ENCODE data around the gene FBL.

FBL gene

DNA sequence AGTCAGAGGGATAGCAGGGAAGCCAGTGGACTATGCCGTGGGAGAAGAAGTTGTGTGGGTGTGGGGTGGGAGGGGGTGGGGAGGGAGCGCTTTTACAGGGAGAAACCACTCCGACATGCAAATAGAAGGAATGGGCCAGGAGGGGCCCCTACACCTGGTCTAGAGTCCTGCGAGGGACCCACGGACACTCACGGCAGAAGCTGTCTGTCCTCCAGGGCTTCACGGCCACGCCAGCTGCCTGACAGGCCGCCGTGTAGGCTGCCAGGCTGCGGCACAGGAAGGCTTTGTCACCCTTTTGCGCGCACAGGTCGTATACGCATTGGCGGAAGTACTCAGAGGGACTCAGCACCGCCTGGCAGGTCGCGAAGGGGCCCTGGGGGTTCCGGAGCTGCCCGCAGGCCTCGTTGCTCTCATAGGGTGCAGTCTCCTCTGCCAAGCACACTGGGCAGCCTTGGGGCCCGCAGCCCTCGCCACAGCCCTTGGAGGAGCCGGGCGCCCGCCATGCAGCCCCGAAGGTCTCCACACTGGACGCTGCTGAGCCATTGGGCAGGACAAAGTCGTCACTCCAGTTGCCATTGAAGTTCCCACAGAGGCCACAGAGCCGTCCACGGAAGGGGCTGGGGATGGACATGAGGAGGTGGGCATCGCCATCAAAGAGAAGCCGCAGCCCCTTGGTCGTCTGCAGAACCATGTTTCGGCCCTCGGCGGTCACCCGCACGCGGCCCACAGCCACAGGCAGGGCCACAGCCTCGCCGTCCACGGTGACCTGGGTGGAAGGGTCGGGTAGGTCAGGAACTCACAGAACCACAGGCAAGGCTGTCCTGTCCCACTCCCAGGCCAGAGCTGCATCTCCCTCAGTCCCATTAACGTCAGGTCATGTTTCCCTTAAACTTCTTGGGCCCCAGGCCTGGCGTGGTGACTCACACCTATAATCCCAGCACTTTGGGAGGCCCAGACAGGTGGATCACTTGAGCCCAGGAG lies 26.0 kb upstream of the FBL start:
- peaks cover 4% of the 10 kb centered on the region for H3K27me3 ChIP-seq (ENCODE audit: control insufficient read depth, insufficient read depth, low read length)
- no peaks in the 10 kb centered on the region for H3K9me3 ChIP-seq (ENCODE audit: control insufficient read depth, insufficient read depth, low read length)
- no peak overlapping the region for H3K9ac ChIP-seq (ENCODE audit: low read depth, low read length)
- H3K36me3 ChIP-seq (ENCODE audit: control insufficient read depth, insufficient read depth, low read length): no peaks in the 10 kb centered on the region
- peaks cover 3% of the 10 kb centered on the region for H3K4me1 ChIP-seq (ENCODE audit: control insufficient read depth, insufficient read depth, low read length)
- no peak overlapping the region for H3K4me3 ChIP-seq (ENCODE audit: low read depth, low read length)

DNA sequence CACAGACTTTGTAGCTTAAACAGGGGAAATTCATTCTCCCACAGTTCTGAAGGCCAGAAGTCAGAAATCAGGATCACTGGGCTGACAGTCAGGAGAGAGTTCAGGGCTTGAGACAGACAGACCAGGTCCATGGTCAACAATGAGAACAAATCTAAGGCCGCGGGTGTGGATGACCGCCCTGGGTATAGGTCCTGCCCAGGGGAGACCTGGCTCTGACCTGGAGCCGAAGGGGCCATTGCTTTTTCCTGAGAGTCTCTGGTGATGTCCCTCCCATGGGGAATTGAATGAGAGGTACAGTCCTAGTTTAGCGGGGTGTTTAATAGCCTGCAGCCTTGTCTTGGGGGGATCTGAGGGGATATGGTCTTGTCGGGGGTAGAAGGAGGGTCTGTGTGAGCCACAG lies 25.2 kb upstream of the FBL start:
- peaks cover 4% of the 10 kb centered on the region for H3K27me3 ChIP-seq (ENCODE audit: control insufficient read depth, insufficient read depth, low read length)
- H3K36me3 ChIP-seq (ENCODE audit: control insufficient read depth, insufficient read depth, low read length): no peaks in the 10 kb centered on the region
- H3K9me3 ChIP-seq (ENCODE audit: control insufficient read depth, insufficient read depth, low read length): no peaks in the 10 kb centered on the region
- no peak overlapping the region for H3K9ac ChIP-seq (ENCODE audit: low read depth, low read length)
- H3K4me3 ChIP-seq (ENCODE audit: low read depth, low read length): no peak overlapping the region
- peaks cover 3% of the 10 kb centered on the region for H3K4me1 ChIP-seq (ENCODE audit: control insufficient read depth, insufficient read depth, low read length)

DNA sequence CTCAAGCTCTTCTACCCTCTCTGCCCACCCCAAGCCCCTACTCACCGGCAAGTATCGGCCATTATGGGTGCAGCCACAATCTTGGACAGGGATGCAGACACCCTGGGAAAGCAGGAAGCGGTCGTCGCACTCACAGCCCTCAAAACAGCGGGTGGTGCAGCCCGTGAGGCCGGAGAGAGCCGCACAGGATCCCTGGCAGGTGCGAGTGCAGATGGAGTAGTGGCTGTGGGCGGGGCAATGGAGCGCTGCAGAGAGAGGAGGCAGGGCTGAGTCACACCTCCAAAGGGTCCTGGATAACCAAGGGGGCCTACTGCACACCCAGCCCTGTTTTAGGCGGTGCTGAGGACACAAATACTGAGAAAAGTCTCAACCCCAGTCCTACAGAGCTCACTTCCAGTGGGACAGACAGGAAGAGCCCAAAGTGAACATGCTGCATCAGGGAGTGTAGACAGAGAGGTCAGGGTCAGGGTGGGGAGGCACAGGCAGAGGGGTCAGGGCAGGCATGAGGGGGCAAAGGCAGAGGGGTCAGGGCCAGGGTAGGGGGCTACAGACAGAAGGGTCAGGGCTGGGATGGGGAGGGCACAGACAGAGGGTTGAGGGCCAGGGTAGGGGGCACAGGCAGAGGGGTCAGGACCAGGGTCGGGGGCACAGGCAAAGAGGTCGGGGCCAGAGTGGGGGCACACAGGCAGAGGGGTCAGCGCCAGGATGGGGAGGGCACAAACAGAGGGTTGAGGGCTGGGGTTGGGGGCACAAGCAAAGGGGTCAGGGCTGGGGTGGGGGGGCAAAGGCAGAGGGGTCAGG lies 24.2 kb upstream of the FBL start:
- no peak overlapping the region for H3K9ac ChIP-seq (ENCODE audit: low read depth, low read length)
- H3K27me3 ChIP-seq (ENCODE audit: control insufficient read depth, insufficient read depth, low read length): peaks cover 4% of the 10 kb centered on the region
- peak overlapping the region; percentile 32 for H3K4me3 ChIP-seq (ENCODE audit: low read depth, low read length)
- H3K9me3 ChIP-seq (ENCODE audit: control insufficient read depth, insufficient read depth, low read length): no peaks in the 10 kb centered on the region
- no peaks in the 10 kb centered on the region for H3K36me3 ChIP-seq (ENCODE audit: control insufficient read depth, insufficient read depth, low read length)
- peaks cover 3% of the 10 kb centered on the region for H3K4me1 ChIP-seq (ENCODE audit: control insufficient read depth, insufficient read depth, low read length)

DNA sequence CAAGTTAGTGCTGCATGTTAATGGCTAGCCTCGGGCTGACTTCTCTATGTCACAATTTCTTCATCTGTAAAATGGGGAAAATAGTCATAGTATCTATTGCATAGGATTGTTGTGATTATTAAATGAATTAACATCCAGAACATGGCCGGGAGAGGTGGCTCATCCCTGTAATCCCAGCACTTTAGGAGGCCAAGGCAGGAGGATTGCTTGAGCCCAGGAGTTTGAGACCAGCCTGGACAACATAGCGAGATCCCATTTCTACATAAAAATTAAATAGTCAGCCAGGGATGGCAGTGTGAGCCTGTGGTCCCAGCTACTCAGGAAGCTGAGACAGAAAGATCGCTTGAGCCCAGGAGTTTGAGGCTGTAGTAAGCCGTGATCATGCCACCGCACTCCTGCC lies 21.8 kb upstream of the FBL start:
- Histone ChIP-seq H3K4me1 (ENCODE audit: control insufficient read depth, insufficient read depth, low read length) (peaks cover 3% of the 10 kb centered on the region), H3K36me3 (ENCODE audit: control insufficient read depth, insufficient read depth, low read length) (no peaks in the 10 kb centered on the region), H3K4me3 (ENCODE audit: low read depth, low read length) (no peak overlapping the region), H3K27me3 (ENCODE audit: control insufficient read depth, insufficient read depth, low read length) (peaks cover 4% of the 10 kb centered on the region), H3K9me3 (ENCODE audit: control insufficient read depth, insufficient read depth, low read length) (no peaks in the 10 kb centered on the region), H3K9ac (ENCODE audit: low read depth, low read length) (no peak overlapping the region)

DNA sequence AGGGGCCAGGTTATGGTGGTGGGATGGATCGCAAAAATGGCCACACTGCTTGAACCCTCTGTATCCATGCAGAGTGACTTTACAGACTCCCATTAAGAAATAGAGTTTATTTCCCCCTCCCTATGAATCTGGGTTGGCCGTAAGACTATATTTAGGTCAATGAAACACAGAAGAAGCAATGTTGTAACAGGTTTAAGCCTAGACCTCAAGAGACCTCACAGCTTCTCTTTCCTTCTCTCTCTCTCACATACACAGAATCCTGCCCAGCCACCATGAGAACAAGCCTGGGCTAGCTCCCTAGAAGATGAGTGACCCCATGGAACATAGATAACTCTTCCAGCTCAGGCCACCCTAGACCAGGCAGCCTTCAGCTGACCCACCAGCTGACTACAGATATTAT lies 21.0 kb upstream of the FBL start:
- no peak overlapping the region for H3K9ac ChIP-seq (ENCODE audit: low read depth, low read length)

DNA sequence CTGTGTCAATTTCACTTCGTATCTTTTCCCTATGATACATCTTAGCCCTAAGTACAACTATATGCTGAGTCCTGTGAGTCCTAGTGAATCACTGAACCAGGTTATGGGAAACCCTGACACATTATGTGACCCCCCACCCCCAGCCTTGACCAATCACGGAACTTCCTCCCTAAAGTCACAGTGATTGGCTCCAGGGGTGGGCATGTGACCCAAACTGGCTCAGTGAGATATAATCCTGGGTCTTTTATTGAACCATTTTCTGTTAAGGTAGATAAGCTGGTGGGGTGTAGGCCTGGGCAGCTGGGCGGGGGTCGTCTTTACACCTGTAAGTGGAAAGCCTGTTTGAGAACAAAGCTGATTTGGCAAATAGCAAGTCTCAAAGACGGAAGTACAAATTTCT lies 19.8 kb upstream of the FBL start:
- no peak overlapping the region for H3K9ac ChIP-seq (ENCODE audit: low read depth, low read length)
- no peaks in the 10 kb centered on the region for H3K36me3 ChIP-seq (ENCODE audit: control insufficient read depth, insufficient read depth, low read length)
- H3K4me3 ChIP-seq (ENCODE audit: low read depth, low read length): no peak overlapping the region
- H3K9me3 ChIP-seq (ENCODE audit: control insufficient read depth, insufficient read depth, low read length): no peaks in the 10 kb centered on the region
- H3K27me3 ChIP-seq (ENCODE audit: control insufficient read depth, insufficient read depth, low read length): peaks cover 4% of the 10 kb centered on the region
- H3K4me1 ChIP-seq (ENCODE audit: control insufficient read depth, insufficient read depth, low read length): peaks cover 3% of the 10 kb centered on the region

More for the DNA sequence above, 21.0 kb upstream of the FBL start:
- Histone ChIP-seq H3K4me1 (ENCODE audit: control insufficient read depth, insufficient read depth, low read length) (peaks cover 3% of the 10 kb centered on the region), H3K36me3 (ENCODE audit: control insufficient read depth, insufficient read depth, low read length) (no peaks in the 10 kb centered on the region), H3K27me3 (ENCODE audit: control insufficient read depth, insufficient read depth, low read length) (peaks cover 4% of the 10 kb centered on the region), H3K9me3 (ENCODE audit: control insufficient read depth, insufficient read depth, low read length) (no peaks in the 10 kb centered on the region), H3K4me3 (ENCODE audit: low read depth, low read length) (no peak overlapping the region)

DNA sequence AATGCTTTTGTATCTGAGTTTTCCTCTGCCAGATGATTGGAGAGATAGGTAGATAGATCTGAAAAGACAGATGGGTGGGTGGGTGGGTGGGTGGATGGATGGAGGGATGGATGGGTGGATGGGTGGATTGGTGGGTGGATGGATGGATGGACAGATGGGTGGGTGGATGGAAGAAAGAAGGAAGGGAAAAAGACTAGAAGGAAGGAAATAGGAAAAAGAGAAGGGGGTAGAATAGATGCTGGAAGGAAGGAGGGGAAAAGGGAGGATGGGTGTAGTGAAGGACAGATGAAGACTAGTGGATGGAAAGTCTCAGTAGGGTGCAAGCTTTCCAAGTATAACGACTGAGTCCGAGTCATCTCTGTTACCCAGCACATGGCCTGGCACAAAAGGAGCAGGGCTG lies 19.0 kb upstream of the FBL start:
- Histone ChIP-seq H3K36me3 (ENCODE audit: control insufficient read depth, insufficient read depth, low read length) (no peaks in the 10 kb centered on the region), H3K4me1 (ENCODE audit: control insufficient read depth, insufficient read depth, low read length) (peaks cover 3% of the 10 kb centered on the region), H3K9me3 (ENCODE audit: control insufficient read depth, insufficient read depth, low read length) (no peaks in the 10 kb centered on the region)

DNA sequence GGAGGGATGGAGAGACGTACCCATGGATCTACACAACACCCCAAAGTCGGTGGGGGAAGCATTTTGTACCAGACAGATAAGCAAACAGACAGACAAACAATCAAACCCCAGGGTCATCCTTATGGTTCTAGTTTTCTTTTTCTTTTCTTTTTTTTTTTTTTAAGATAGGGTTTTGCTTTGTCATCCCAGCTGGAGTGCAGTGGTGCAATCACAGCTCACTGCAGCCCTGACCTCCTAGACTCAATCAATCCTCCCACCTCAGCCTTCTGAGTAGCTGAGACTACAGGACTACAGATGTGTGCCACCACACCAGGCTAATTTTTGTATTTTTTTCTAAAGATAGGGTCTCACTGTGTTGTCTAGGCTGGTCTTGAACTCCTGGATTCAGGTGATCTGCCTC lies 17.9 kb upstream of the FBL start:
- Histone ChIP-seq H3K27me3 (ENCODE audit: control insufficient read depth, insufficient read depth, low read length) (no peaks in the 10 kb centered on the region), H3K4me3 (ENCODE audit: low read depth, low read length) (no peak overlapping the region), H3K9me3 (ENCODE audit: control insufficient read depth, insufficient read depth, low read length) (no peaks in the 10 kb centered on the region), H3K9ac (ENCODE audit: low read depth, low read length) (no peak overlapping the region), H3K4me1 (ENCODE audit: control insufficient read depth, insufficient read depth, low read length) (no peaks in the 10 kb centered on the region), H3K36me3 (ENCODE audit: control insufficient read depth, insufficient read depth, low read length) (no peaks in the 10 kb centered on the region)

More for the DNA sequence above, 19.0 kb upstream of the FBL start:
- Histone ChIP-seq H3K9ac (ENCODE audit: low read depth, low read length) (no peak overlapping the region), H3K27me3 (ENCODE audit: control insufficient read depth, insufficient read depth, low read length) (peaks cover 4% of the 10 kb centered on the region), H3K4me3 (ENCODE audit: low read depth, low read length) (no peak overlapping the region)

DNA sequence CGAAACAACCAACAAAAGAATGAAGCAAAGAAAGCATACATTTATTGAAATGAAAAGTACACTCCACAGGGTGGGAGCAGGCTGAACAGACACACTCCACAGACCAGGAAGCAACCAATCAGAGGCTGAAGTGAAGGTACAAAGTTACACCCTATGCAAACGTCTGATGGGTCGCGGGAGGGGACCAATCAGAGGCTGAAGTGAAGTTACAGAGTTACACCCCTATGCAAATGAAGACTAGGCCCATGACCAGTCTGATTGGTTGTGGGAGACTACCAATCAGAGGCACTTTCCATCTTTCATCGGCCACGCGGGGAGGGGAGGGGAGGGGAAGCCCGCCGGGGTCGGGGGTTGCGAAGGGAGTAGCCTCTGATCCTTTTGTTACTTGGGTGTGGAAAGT lies 12.4 kb upstream of the FBL start:
- Histone ChIP-seq H3K27me3 (ENCODE audit: control insufficient read depth, insufficient read depth, low read length) (no peaks in the 10 kb centered on the region), H3K36me3 (ENCODE audit: control insufficient read depth, insufficient read depth, low read length) (no peaks in the 10 kb centered on the region), H3K9ac (ENCODE audit: low read depth, low read length) (no peak overlapping the region), H3K4me3 (ENCODE audit: low read depth, low read length) (peak overlapping the region; percentile 49), H3K9me3 (ENCODE audit: control insufficient read depth, insufficient read depth, low read length) (no peaks in the 10 kb centered on the region), H3K4me1 (ENCODE audit: control insufficient read depth, insufficient read depth, low read length) (no peaks in the 10 kb centered on the region)

DNA sequence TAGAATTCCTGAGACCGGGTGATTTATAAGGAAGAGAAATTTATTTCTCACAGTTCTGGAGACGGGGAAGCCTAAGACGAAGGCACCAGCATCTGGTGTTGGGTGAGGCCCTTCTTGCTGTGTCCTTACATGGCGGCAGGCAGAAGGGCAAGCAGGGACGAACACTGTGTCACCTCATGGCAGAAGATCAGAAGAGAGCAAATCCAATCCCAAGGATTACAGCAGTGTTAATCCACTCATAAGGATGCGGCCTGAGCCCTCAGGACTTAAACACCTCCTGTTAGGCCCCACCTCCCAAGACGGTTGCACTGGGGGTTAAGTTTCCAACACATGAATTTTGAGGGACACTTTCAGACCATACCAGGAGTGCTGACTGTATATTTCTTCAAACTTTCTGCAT lies 6.7 kb upstream of the FBL start:
- no peaks in the 10 kb centered on the region for H3K4me1 ChIP-seq (ENCODE audit: control insufficient read depth, insufficient read depth, low read length)
- H3K4me3 ChIP-seq (ENCODE audit: low read depth, low read length): no peak overlapping the region

DNA sequence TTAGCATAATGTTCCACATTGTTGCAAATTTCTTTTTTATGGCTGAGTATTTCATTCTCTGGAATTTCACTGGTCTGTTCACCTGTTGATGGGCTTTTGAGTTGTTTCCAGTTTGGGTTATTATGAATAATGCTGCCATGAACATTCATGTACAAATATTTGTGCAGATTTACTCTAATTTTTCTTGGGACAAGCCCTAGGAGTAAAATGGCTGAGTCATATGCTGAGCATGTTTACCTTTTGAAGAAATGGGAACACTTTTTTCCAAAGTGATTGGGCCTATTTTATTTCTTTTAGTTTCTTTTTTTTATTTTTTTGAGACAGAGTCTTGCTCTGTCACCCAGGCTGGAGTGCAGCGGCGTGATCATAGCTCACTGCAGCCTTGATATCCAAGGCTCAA lies 4.7 kb upstream of the FBL start:
- H3K27me3 ChIP-seq (ENCODE audit: control insufficient read depth, insufficient read depth, low read length): no peaks in the 10 kb centered on the region
- peaks cover 2% of the 10 kb centered on the region for H3K36me3 ChIP-seq (ENCODE audit: control insufficient read depth, insufficient read depth, low read length)
- no peak overlapping the region for H3K4me3 ChIP-seq (ENCODE audit: low read depth, low read length)
- no peak overlapping the region for H3K9ac ChIP-seq (ENCODE audit: low read depth, low read length)
- no peaks in the 10 kb centered on the region for H3K9me3 ChIP-seq (ENCODE audit: control insufficient read depth, insufficient read depth, low read length)
- H3K4me1 ChIP-seq (ENCODE audit: control insufficient read depth, insufficient read depth, low read length): peaks cover 4% of the 10 kb centered on the region

More for the DNA sequence above, 6.7 kb upstream of the FBL start:
- no peaks in the 10 kb centered on the region for H3K27me3 ChIP-seq (ENCODE audit: control insufficient read depth, insufficient read depth, low read length)
- H3K9ac ChIP-seq (ENCODE audit: low read depth, low read length): no peak overlapping the region
- H3K9me3 ChIP-seq (ENCODE audit: control insufficient read depth, insufficient read depth, low read length): no peaks in the 10 kb centered on the region
- H3K36me3 ChIP-seq (ENCODE audit: control insufficient read depth, insufficient read depth, low read length): no peaks in the 10 kb centered on the region
